ENCODE data around the gene CCDC149.

The CCDC149 gene

GRCh38 chr4:24837336-24837735, 75.5 kb downstream of the CCDC149 start:
- H3K9me3 ChIP-seq (ENCODE audit: control insufficient read depth, low read length) = no peaks in the 10 kb centered on the region
- no peak overlapping the region for H3K27ac ChIP-seq (ENCODE audit: insufficient read depth, low read length, poor library complexity, severe bottlenecking)
- no peak for DNase-seq
- no peaks in the 10 kb centered on the region for H3K36me3 ChIP-seq (ENCODE audit: control insufficient read depth, insufficient read depth, low read length)
- no peaks in the 10 kb centered on the region for H3K4me1 ChIP-seq (ENCODE audit: control insufficient read depth, insufficient read depth, low read length, poor library complexity, severe bottlenecking)
- no peaks in the 10 kb centered on the region for H3K27me3 ChIP-seq (replicated peaks; ENCODE audit: control insufficient read depth, insufficient read depth, low read length, poor library complexity, severe bottlenecking)
- H3K4me3 ChIP-seq (ENCODE audit: insufficient read depth, low read depth, low read length, poor library complexity, severe bottlenecking) = no peak overlapping the region

- Histone ChIP-seq H3K4me3 (ENCODE audit: insufficient read depth, low read depth, low read length, poor library complexity, severe bottlenecking) (no peak overlapping the region), H3K27me3 (replicated peaks; ENCODE audit: control insufficient read depth, insufficient read depth, low read length, poor library complexity, severe bottlenecking) (no peaks in the 10 kb centered on the region), H3K9me3 (ENCODE audit: control insufficient read depth, low read length) (no peaks in the 10 kb centered on the region), H3K36me3 (ENCODE audit: control insufficient read depth, insufficient read depth, low read length) (no peaks in the 10 kb centered on the region), H3K27ac (ENCODE audit: insufficient read depth, low read length, poor library complexity, severe bottlenecking) (no peak overlapping the region), H3K4me1 (ENCODE audit: control insufficient read depth, insufficient read depth, low read length, poor library complexity, severe bottlenecking) (no peaks in the 10 kb centered on the region)
- no peak for DNase-seq
Observed at GRCh38 chr4:24836661-24837242, 76.1 kb downstream of the CCDC149 start.

- no peak for DNase-seq
- no peaks in the 10 kb centered on the region for H3K27me3 ChIP-seq (replicated peaks; ENCODE audit: control insufficient read depth, insufficient read depth, low read length, poor library complexity, severe bottlenecking)
Observed at GRCh38 chr4:24835696-24836095, 77.1 kb downstream of the CCDC149 start.

GRCh38 chr4:24831637-24832036, 81.2 kb downstream of the CCDC149 start:
- H3K4me1 ChIP-seq (ENCODE audit: control insufficient read depth, insufficient read depth, low read length, poor library complexity, severe bottlenecking) = no peaks in the 10 kb centered on the region
- H3K9me3 ChIP-seq (ENCODE audit: control insufficient read depth, low read length) = no peaks in the 10 kb centered on the region
- no peaks in the 10 kb centered on the region for H3K36me3 ChIP-seq (ENCODE audit: control insufficient read depth, insufficient read depth, low read length)
- no peaks in the 10 kb centered on the region for H3K27me3 ChIP-seq (replicated peaks; ENCODE audit: control insufficient read depth, insufficient read depth, low read length, poor library complexity, severe bottlenecking)
- no peak overlapping the region for H3K4me3 ChIP-seq (ENCODE audit: insufficient read depth, low read depth, low read length, poor library complexity, severe bottlenecking)
- DNase-seq = no peak
- no peak overlapping the region for H3K27ac ChIP-seq (ENCODE audit: insufficient read depth, low read length, poor library complexity, severe bottlenecking)

More at GRCh38 chr4:24835696-24836095, 77.1 kb downstream of the CCDC149 start:
- no peaks in the 10 kb centered on the region for H3K9me3 ChIP-seq (ENCODE audit: control insufficient read depth, low read length)
- no peaks in the 10 kb centered on the region for H3K36me3 ChIP-seq (ENCODE audit: control insufficient read depth, insufficient read depth, low read length)
- H3K4me3 ChIP-seq (ENCODE audit: insufficient read depth, low read depth, low read length, poor library complexity, severe bottlenecking) = no peak overlapping the region
- H3K4me1 ChIP-seq (ENCODE audit: control insufficient read depth, insufficient read depth, low read length, poor library complexity, severe bottlenecking) = no peaks in the 10 kb centered on the region
- H3K27ac ChIP-seq (ENCODE audit: insufficient read depth, low read length, poor library complexity, severe bottlenecking) = no peak overlapping the region

- H3K4me1 ChIP-seq (ENCODE audit: control insufficient read depth, insufficient read depth, low read length, poor library complexity, severe bottlenecking) = no peaks in the 10 kb centered on the region
- no peak overlapping the region for H3K4me3 ChIP-seq (ENCODE audit: insufficient read depth, low read depth, low read length, poor library complexity, severe bottlenecking)
- H3K36me3 ChIP-seq (ENCODE audit: control insufficient read depth, insufficient read depth, low read length) = no peaks in the 10 kb centered on the region
- H3K27me3 ChIP-seq (replicated peaks; ENCODE audit: control insufficient read depth, insufficient read depth, low read length, poor library complexity, severe bottlenecking) = no peaks in the 10 kb centered on the region
- DNase-seq = no peak
- H3K9me3 ChIP-seq (ENCODE audit: control insufficient read depth, low read length) = no peaks in the 10 kb centered on the region
- no peak overlapping the region for H3K27ac ChIP-seq (ENCODE audit: insufficient read depth, low read length, poor library complexity, severe bottlenecking)
Observed at GRCh38 chr4:24824720-24825119, 88.1 kb downstream of the CCDC149 start.

- Histone ChIP-seq H3K27ac (ENCODE audit: insufficient read depth, low read length, poor library complexity, severe bottlenecking) (no peak overlapping the region), H3K9me3 (ENCODE audit: control insufficient read depth, low read length) (no peaks in the 10 kb centered on the region), H3K4me1 (ENCODE audit: control insufficient read depth, insufficient read depth, low read length, poor library complexity, severe bottlenecking) (no peaks in the 10 kb centered on the region), H3K36me3 (ENCODE audit: control insufficient read depth, insufficient read depth, low read length) (no peaks in the 10 kb centered on the region), H3K4me3 (ENCODE audit: insufficient read depth, low read depth, low read length, poor library complexity, severe bottlenecking) (no peak overlapping the region), H3K27me3 (replicated peaks; ENCODE audit: control insufficient read depth, insufficient read depth, low read length, poor library complexity, severe bottlenecking) (no peaks in the 10 kb centered on the region)
- DNase-seq = no peak
Observed at GRCh38 chr4:24820541-24820940, 92.3 kb downstream of the CCDC149 start.

GRCh38 chr4:24816797-24817196, 96.0 kb downstream of the CCDC149 start:
- Histone ChIP-seq H3K4me1 (ENCODE audit: control insufficient read depth, insufficient read depth, low read length, poor library complexity, severe bottlenecking) (no peaks in the 10 kb centered on the region), H3K27me3 (replicated peaks; ENCODE audit: control insufficient read depth, insufficient read depth, low read length, poor library complexity, severe bottlenecking) (no peaks in the 10 kb centered on the region), H3K36me3 (ENCODE audit: control insufficient read depth, insufficient read depth, low read length) (no peaks in the 10 kb centered on the region), H3K9me3 (ENCODE audit: control insufficient read depth, low read length) (no peaks in the 10 kb centered on the region), H3K27ac (ENCODE audit: insufficient read depth, low read length, poor library complexity, severe bottlenecking) (no peak overlapping the region), H3K4me3 (ENCODE audit: insufficient read depth, low read depth, low read length, poor library complexity, severe bottlenecking) (no peak overlapping the region)
- no peak for DNase-seq

- H3K27ac ChIP-seq (ENCODE audit: insufficient read depth, low read length, poor library complexity, severe bottlenecking) = no peak overlapping the region
- no peaks in the 10 kb centered on the region for H3K36me3 ChIP-seq (ENCODE audit: control insufficient read depth, insufficient read depth, low read length)
- no peaks in the 10 kb centered on the region for H3K4me1 ChIP-seq (ENCODE audit: control insufficient read depth, insufficient read depth, low read length, poor library complexity, severe bottlenecking)
- H3K4me3 ChIP-seq (ENCODE audit: insufficient read depth, low read depth, low read length, poor library complexity, severe bottlenecking) = no peak overlapping the region
- no peaks in the 10 kb centered on the region for H3K9me3 ChIP-seq (ENCODE audit: control insufficient read depth, low read length)
- DNase-seq = no peak
- no peaks in the 10 kb centered on the region for H3K27me3 ChIP-seq (replicated peaks; ENCODE audit: control insufficient read depth, insufficient read depth, low read length, poor library complexity, severe bottlenecking)
Observed at GRCh38 chr4:24813732-24814131, 99.1 kb downstream of the CCDC149 start.

GRCh38 chr4:24810871-24811631, 101.8 kb downstream of the CCDC149 start:
- Histone ChIP-seq H3K27ac (ENCODE audit: insufficient read depth, low read length, poor library complexity, severe bottlenecking) (no peak overlapping the region), H3K4me1 (ENCODE audit: control insufficient read depth, insufficient read depth, low read length, poor library complexity, severe bottlenecking) (no peaks in the 10 kb centered on the region), H3K4me3 (ENCODE audit: insufficient read depth, low read depth, low read length, poor library complexity, severe bottlenecking) (no peak overlapping the region), H3K36me3 (ENCODE audit: control insufficient read depth, insufficient read depth, low read length) (no peaks in the 10 kb centered on the region), H3K9me3 (ENCODE audit: control insufficient read depth, low read length) (no peaks in the 10 kb centered on the region), H3K27me3 (replicated peaks; ENCODE audit: control insufficient read depth, insufficient read depth, low read length, poor library complexity, severe bottlenecking) (no peaks in the 10 kb centered on the region)
- DNase-seq = no peak

- Histone ChIP-seq H3K9me3 (ENCODE audit: control insufficient read depth, low read length) (no peaks in the 10 kb centered on the region), H3K27me3 (replicated peaks; ENCODE audit: control insufficient read depth, insufficient read depth, low read length, poor library complexity, severe bottlenecking) (no peaks in the 10 kb centered on the region), H3K4me1 (ENCODE audit: control insufficient read depth, insufficient read depth, low read length, poor library complexity, severe bottlenecking) (no peaks in the 10 kb centered on the region), H3K36me3 (ENCODE audit: control insufficient read depth, insufficient read depth, low read length) (no peaks in the 10 kb centered on the region), H3K4me3 (ENCODE audit: insufficient read depth, low read depth, low read length, poor library complexity, severe bottlenecking) (no peak overlapping the region), H3K27ac (ENCODE audit: insufficient read depth, low read length, poor library complexity, severe bottlenecking) (no peak overlapping the region)
- no peak for DNase-seq
Observed at GRCh38 chr4:24809815-24810405, 102.9 kb downstream of the CCDC149 start.

Measured in effector memory CD4-positive, alpha-beta T cell (primary cell).